ENCODE results near the gene CDNF. TPM values are rescaled to one million over a fixed set of nuclear protein-coding genes. Genes with fewer than 3 reads are reported as not detected.

CDNF gene
- total RNA-seq, 1 donor from 2014 or later, result 0.79 TPM

GRCh38 chr10:14844948-14845347 is 7.1 kb upstream of the CDNF start:
- Histone ChIP-seq H3K36me3 (ENCODE audit: control insufficient read depth, insufficient read depth, low read length) (peaks cover 11% of the 10 kb centered on the region), H3K27me3 (ENCODE audit: control insufficient read depth, insufficient read depth, low read length) (no peaks in the 10 kb centered on the region), H3K4me3 (ENCODE audit: low read depth, low read length) (no peak overlapping the region)
- no peak for DNase-seq (ENCODE audit: low read depth)
- FAIRE-seq, result no peak
- TF ChIP-seq CTCF (IDR thresholded peaks at IDR 0.05; ENCODE audit: insufficient read depth, low read length, severe bottlenecking), result no peak

- no peaks in the 10 kb centered on the region for H3K27me3 ChIP-seq (ENCODE audit: control insufficient read depth, insufficient read depth, low read length)
- peaks cover 11% of the 10 kb centered on the region for H3K36me3 ChIP-seq (ENCODE audit: control insufficient read depth, insufficient read depth, low read length)
- no peak for FAIRE-seq
- DNase-seq (ENCODE audit: low read depth), result no peak
- TF ChIP-seq CTCF (IDR thresholded peaks at IDR 0.05; ENCODE audit: insufficient read depth, low read length, severe bottlenecking), result no peak
- H3K4me3 ChIP-seq (ENCODE audit: low read depth, low read length), result no peak overlapping the region
These were observed 5.6 kb upstream of the CDNF start for GRCh38 chr10:14843327-14843988.

GRCh38 chr10:14840178-14840577 is 2.3 kb upstream of the CDNF start:
- DNase-seq (ENCODE audit: low read depth), result no peak
- Histone ChIP-seq H3K4me3 (ENCODE audit: low read depth, low read length) (no peak overlapping the region), H3K27me3 (ENCODE audit: control insufficient read depth, insufficient read depth, low read length) (no peaks in the 10 kb centered on the region), H3K36me3 (ENCODE audit: control insufficient read depth, insufficient read depth, low read length) (peaks cover 10% of the 10 kb centered on the region)
- no peak for TF ChIP-seq CTCF (IDR thresholded peaks at IDR 0.05; ENCODE audit: insufficient read depth, low read length, severe bottlenecking)
- FAIRE-seq, result no peak

- peaks cover 8% of the 10 kb centered on the region for H3K36me3 ChIP-seq (ENCODE audit: control insufficient read depth, insufficient read depth, low read length)
- no peak for TF ChIP-seq CTCF (IDR thresholded peaks at IDR 0.05; ENCODE audit: insufficient read depth, low read length, severe bottlenecking)
- FAIRE-seq, result no peak
- DNase-seq (ENCODE audit: low read depth), result peak; percentile 2
- H3K27me3 ChIP-seq (ENCODE audit: control insufficient read depth, insufficient read depth, low read length), result no peaks in the 10 kb centered on the region
- H3K4me3 ChIP-seq (ENCODE audit: low read depth, low read length), result peak overlapping the region; percentile 86
These were observed 1.5 kb upstream of the CDNF start for GRCh38 chr10:14839305-14839695.

GRCh38 chr10:14838582-14839304 is 906 bp upstream of the CDNF start:
- DNase-seq (ENCODE audit: low read depth), result peak; percentile 21

More at GRCh38 chr10:14838582-14839304, 906 bp upstream of the CDNF start:
- no peak for FAIRE-seq
- no peak for TF ChIP-seq CTCF (IDR thresholded peaks at IDR 0.05; ENCODE audit: insufficient read depth, low read length, severe bottlenecking)
- Histone ChIP-seq H3K36me3 (ENCODE audit: control insufficient read depth, insufficient read depth, low read length) (peaks cover 8% of the 10 kb centered on the region), H3K27me3 (ENCODE audit: control insufficient read depth, insufficient read depth, low read length) (no peaks in the 10 kb centered on the region), H3K4me3 (ENCODE audit: low read depth, low read length) (peak overlapping the region; percentile 86)
